GM12878 (cell line): Measurements from ENCODE around the gene MYOC.

ENCODE experiments used
- ASH2L ChIP-seq: fragments of 300-600, 200-600 bp; sonication (generic); IDR thresholded peaks from 2 replicates; pipeline ENCODE4 v1.6.1; 2017; ENCODE audit warnings: low read depth, mild to moderate bottlenecking, borderline replicate concordance
- CTCF ChIP-seq, 3 experiments: IDR thresholded peaks in 2 of 3; conservative IDR thresholded peaks in 1 of 3; 2 replicates each; pipeline ENCODE4 v1.5.1; 2011; ENCODE audit warnings: low read depth in 3 of 3, low read length in 3 of 3, mild to moderate bottlenecking in 3 of 3, control low read depth in 2 of 3, moderate library complexity in 2 of 3, inconsistent platforms in 1 of 3, mixed read lengths in 1 of 3; ENCODE audit not compliant: control insufficient read depth in 2 of 3, insufficient read depth in 1 of 3; ENCODE audit errors: extremely low read depth in 1 of 3
- KDM1A ChIP-seq: fragments of 200-600 bp; sonication (generic); IDR thresholded peaks from 2 replicates; pipeline ENCODE4 v1.6.1; 2016; ENCODE audit warnings: borderline replicate concordance
- PAX8 ChIP-seq: fragments of 450-650 bp; IDR thresholded peaks from 2 replicates; pipeline ENCODE4 v1.6.1; 2017; ENCODE audit warnings: mild to moderate bottlenecking, moderate library complexity
- PBX3 ChIP-seq: IDR thresholded peaks from 2 replicates; pipeline ENCODE4 v1.6.1; 2011; ENCODE audit warnings: mild to moderate bottlenecking, low read depth, low read length, moderate library complexity; ENCODE audit not compliant: insufficient replicate concordance
- SP1 ChIP-seq: IDR thresholded peaks from one replicate; pipeline ENCODE4 v1.6.1; 2011; ENCODE audit warnings: low read depth, low read length
- TAF1 ChIP-seq: IDR thresholded peaks from 2 replicates; pipeline ENCODE4 v1.6.1; 2011; ENCODE audit warnings: mild to moderate bottlenecking, low read depth, low read length, borderline replicate concordance

GRCh38 chr1:171641076-171641864 lies 11.2 kb downstream of the MYOC start:
- no peak for TF ChIP-seq PAX8
- no peak for TF ChIP-seq TAF1
- TF ChIP-seq PBX3: no peak
- TF ChIP-seq CTCF (IDR thresholded peaks at IDR 0.05 in 2 of 3, conservative IDR thresholded peaks at IDR 0.05 in 1 of 3; ENCODE audit: control insufficient read depth in 2 of 3, extremely low read depth in 1 of 3, insufficient read depth in 1 of 3, low read depth in 3 of 3, low read length in 3 of 3): no peak
- TF ChIP-seq SP1: no peak
- TF ChIP-seq KDM1A: no peak
- TF ChIP-seq ASH2L: no peak
